HepG2 (cell line): Measurements from ENCODE around the gene SKI. TPM values are rescaled to one million over a fixed set of nuclear protein-coding genes. Genes with fewer than 3 reads are reported as not detected.

Source experiments
- ARHGAP35 ChIP-seq: sonication (generic); formaldehyde crosslinking; IDR thresholded peaks from 2 replicates; pipeline ENCODE4 v1.9.0; 2022; ENCODE audit warnings: mild to moderate bottlenecking, inconsistent platforms, moderate library complexity, missing genetic modification reagents, borderline replicate concordance
- CCAR2 ChIP-seq: fragments of 200-400 bp; formaldehyde crosslinking; optimal IDR thresholded peaks from 2 replicates; pipeline ENCODE3; 2018; ENCODE audit warnings: low read depth, mild to moderate bottlenecking, low read length, moderate library complexity
- HNRNPL ChIP-seq: fragments of 200-400 bp; formaldehyde crosslinking; IDR thresholded peaks from 2 replicates; pipeline ENCODE4 v1.6.1; 2017; ENCODE audit warnings: mild to moderate bottlenecking, low read depth, low read length
- HOXA5 ChIP-seq: sonication (generic); formaldehyde crosslinking; IDR thresholded peaks from 2 replicates; pipeline ENCODE4 v1.4.0; 2020; ENCODE audit warnings: missing genetic modification reagents
- NR2F6 ChIP-seq, 2 experiments: IDR thresholded peaks; 2 replicates each; pipeline ENCODE4 v1.6.1; 2016; ENCODE audit warnings: antibody characterized with exemption in 1 of 2, mild to moderate bottlenecking in 1 of 2
- RFX3 ChIP-seq: IDR thresholded peaks from 2 replicates; pipeline ENCODE4 v1.6.1; 2016; ENCODE audit warnings: missing biosample characterization, missing genetic modification reagents
- SP4 ChIP-seq: sonication (generic); formaldehyde crosslinking; IDR thresholded peaks from 2 replicates; pipeline ENCODE4 v1.8.1; 2023; ENCODE audit warnings: mild to moderate bottlenecking, missing genetic modification reagents
- U2AF2 ChIP-seq: fragments of 200-400 bp; formaldehyde crosslinking; IDR thresholded peaks from 2 replicates; pipeline ENCODE4 v1.6.1; 2017; ENCODE audit warnings: low read depth, mild to moderate bottlenecking, low read length
- ZFAT ChIP-seq: sonication (generic); formaldehyde crosslinking; conservative IDR thresholded peaks from 2 replicates; pipeline ENCODE4 v1.8.1; 2023; ENCODE audit warnings: missing genetic modification reagents, inconsistent platforms
- ZNF207 ChIP-seq: fragments of 450-650 bp; IDR thresholded peaks from 2 replicates; pipeline ENCODE4 v1.6.1; 2016; ENCODE audit warnings: antibody characterized with exemption, borderline replicate concordance
- ZNF350 ChIP-seq: sonication (generic); formaldehyde crosslinking; IDR thresholded peaks from 2 replicates; pipeline ENCODE4 v1.4.0; 2020; ENCODE audit warnings: mild to moderate bottlenecking, low read depth, missing genetic modification reagents, borderline replicate concordance
- ZNF564 ChIP-seq: sonication (generic); formaldehyde crosslinking; IDR thresholded peaks from 2 replicates; pipeline ENCODE4 v1.8.1; 2023; ENCODE audit warnings: mild to moderate bottlenecking, missing genetic modification reagents
- ZNF672 ChIP-seq: sonication (generic); formaldehyde crosslinking; IDR thresholded peaks from 2 replicates; pipeline ENCODE4 v1.8.1; 2022; ENCODE audit warnings: missing genetic modification reagents
- ZNF780A ChIP-seq: sonication (generic); formaldehyde crosslinking; IDR thresholded peaks from 2 replicates; pipeline ENCODE4 v1.8.0; 2022; ENCODE audit warnings: mild to moderate bottlenecking, missing genetic modification reagents, moderate library complexity
- ZNF781 ChIP-seq: sonication (generic); formaldehyde crosslinking; IDR thresholded peaks from 2 replicates; pipeline ENCODE4 v1.5.1; 2020; ENCODE audit warnings: borderline replicate concordance, mild to moderate bottlenecking, missing genetic modification reagents; ENCODE audit errors: not compliant biosample characterization
- ZNF788 ChIP-seq: sonication (generic); formaldehyde crosslinking; IDR thresholded peaks from 2 replicates; pipeline ENCODE4 v1.5.0; 2020; ENCODE audit warnings: mild to moderate bottlenecking, missing genetic modification reagents, borderline replicate concordance
- ZNF878 ChIP-seq: sonication (generic); formaldehyde crosslinking; IDR thresholded peaks from 2 replicates; pipeline ENCODE4 v1.8.1; 2023; ENCODE audit warnings: mild to moderate bottlenecking, missing genetic modification reagents, moderate library complexity
- ZSCAN31 ChIP-seq: sonication (generic); formaldehyde crosslinking; IDR thresholded peaks from 2 replicates; pipeline ENCODE4 v1.5.0; 2020; ENCODE audit warnings: low read depth, mild to moderate bottlenecking, missing genetic modification reagents
- polyA plus RNA-seq, 8 experiments: library from polyadenylated mRNA; depleted of rRNA in 3 of 8; stranded (reverse) in 7 of 8; unstranded in 1 of 8; fragments of >200 nt; fragmentation: Illumina TruSeq in 4 of 8; extraction: Trizol in 4 of 8; gene quantifications; 2 replicates each; pipeline versions ENCODE4 v1.2.1 to v1.2.3, GENCODE V29; 2011 to 2016; ENCODE audit warnings: low read depth in 4 of 8, missing spikeins in 1 of 8, mixed read lengths in 1 of 8; ENCODE audit not compliant: insufficient read depth in 1 of 8
- total RNA-seq, 5 experiments: library from RNA; depleted of rRNA; stranded (reverse); fragments of >200 nt; fragmentation: Illumina TruSeq; extraction: Trizol; gene quantifications; 2 replicates each; pipeline ENCODE4 v1.2.3, GENCODE V29; 2016; ENCODE audit warnings: low read depth in 1 of 5
- TF ChIP-seq, protein P1 (sequence below): sonication (generic); formaldehyde crosslinking; IDR thresholded peaks from 2 replicates; pipeline ENCODE4 v1.8.0; 2023; ENCODE audit warnings: mild to moderate bottlenecking, missing genetic modification reagents
- TF ChIP-seq, protein P2 (sequence below): sonication (generic); formaldehyde crosslinking; IDR thresholded peaks from 2 replicates; pipeline ENCODE4 v1.5.1; 2020; ENCODE audit warnings: mild to moderate bottlenecking, missing genetic modification reagents, moderate library complexity
- TF ChIP-seq, protein P3 (sequence below): IDR thresholded peaks from 2 replicates; pipeline ENCODE4 v1.6.1; 2016; ENCODE audit warnings: mild to moderate bottlenecking, missing biosample characterization, missing genetic modification reagents
- TF ChIP-seq, protein P4 (sequence below): sonication (generic); formaldehyde crosslinking; IDR thresholded peaks from 2 replicates; pipeline ENCODE4 v1.9.0; 2022; ENCODE audit warnings: missing genetic modification reagents, mild to moderate bottlenecking, borderline replicate concordance
- TF ChIP-seq, protein P5 (sequence below): sonication (generic); formaldehyde crosslinking; IDR thresholded peaks from 2 replicates; pipeline ENCODE4 v1.9.0; 2021; ENCODE audit warnings: missing genetic modification reagents, borderline replicate concordance

SKI gene
- total and polyA plus RNA-seq, 2 of the 13 experiments (the other 11 are each of a cell fraction or from before 2014, with no cell fraction given): 4.7 to 6.9 TPM

DNA sequence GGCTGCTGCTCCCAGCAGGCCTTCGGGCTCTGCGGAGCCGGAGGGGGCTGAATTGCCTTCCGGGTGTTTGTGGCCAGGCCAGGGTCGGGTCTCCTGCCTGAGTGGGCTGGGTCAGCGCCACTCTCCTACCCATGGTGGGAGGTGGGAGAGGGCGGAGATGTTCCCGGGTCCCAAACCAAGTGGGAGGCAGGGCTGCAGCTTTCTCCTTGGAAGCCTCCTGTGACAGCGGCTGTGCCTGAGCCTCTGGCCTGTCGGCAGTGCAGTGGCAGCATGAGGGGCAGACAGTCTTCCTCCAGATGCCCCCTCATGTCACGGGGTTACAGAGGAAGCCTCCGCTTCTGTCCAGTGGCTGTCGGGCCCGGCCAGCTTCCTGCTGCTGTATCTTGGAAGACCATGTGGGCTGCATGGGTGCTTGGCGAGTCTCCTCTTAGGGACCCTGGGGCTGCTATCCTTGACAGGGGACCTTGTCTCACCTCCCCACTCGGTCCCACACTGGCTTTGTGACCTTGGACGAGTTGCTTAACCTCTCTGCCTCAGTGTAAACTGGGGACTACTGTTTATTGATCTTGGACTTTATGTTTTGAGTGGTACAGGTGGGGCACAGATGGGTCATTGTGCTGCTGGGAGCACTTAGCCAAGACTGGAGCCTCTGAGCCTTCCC lies 4.3 kb downstream of the SKI start (continued):
- TF ChIP-seq RFX3 (no peak), ZNF781 (CRISPR knock-in tag) (no peak), NR2F6 (IDR thresholded peaks at IDR 0.05) (peak; percentile 82), NR2F6 (CRISPR knock-in tag; IDR thresholded peaks at IDR 0.05) (peak; percentile 92), CCAR2 (no peak), ZNF350 (CRISPR knock-in tag) (no peak), ZNF564 (CRISPR knock-in tag) (no peak), ZNF878 (no peak), ZNF780A (CRISPR knock-in tag) (no peak), ZNF788 (CRISPR knock-in tag) (peak; percentile 77; the same call in 1 of the 2 replicates), ZSCAN31 (CRISPR knock-in tag) (peak; percentile 34; the same call in 1 of the 2 replicates), HOXA5 (CRISPR knock-in tag) (no peak), ZFAT (CRISPR knock-in tag) (no peak), HNRNPL (no peak), ARHGAP35 (CRISPR knock-in tag) (no peak), U2AF2 (no peak), ZNF672 (no peak), ZNF207 (no peak), SP4 (CRISPR knock-in tag) (peak; percentile 43; the same call in 1 of the 2 replicates)
- TF ChIP-seq, protein P1, sequence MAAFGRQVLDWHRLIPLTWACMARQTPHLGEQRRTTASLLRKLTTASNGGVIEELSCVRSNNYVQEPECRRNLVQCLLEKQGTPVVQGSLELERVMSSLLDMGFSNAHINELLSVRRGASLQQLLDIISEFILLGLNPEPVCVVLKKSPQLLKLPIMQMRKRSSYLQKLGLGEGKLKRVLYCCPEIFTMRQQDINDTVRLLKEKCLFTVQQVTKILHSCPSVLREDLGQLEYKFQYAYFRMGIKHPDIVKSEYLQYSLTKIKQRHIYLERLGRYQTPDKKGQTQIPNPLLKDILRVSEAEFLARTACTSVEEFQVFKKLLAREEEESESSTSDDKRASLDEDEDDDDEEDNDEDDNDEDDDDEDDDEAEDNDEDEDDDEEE (CRISPR knock-in tag): no peak
- TF ChIP-seq, protein P2, sequence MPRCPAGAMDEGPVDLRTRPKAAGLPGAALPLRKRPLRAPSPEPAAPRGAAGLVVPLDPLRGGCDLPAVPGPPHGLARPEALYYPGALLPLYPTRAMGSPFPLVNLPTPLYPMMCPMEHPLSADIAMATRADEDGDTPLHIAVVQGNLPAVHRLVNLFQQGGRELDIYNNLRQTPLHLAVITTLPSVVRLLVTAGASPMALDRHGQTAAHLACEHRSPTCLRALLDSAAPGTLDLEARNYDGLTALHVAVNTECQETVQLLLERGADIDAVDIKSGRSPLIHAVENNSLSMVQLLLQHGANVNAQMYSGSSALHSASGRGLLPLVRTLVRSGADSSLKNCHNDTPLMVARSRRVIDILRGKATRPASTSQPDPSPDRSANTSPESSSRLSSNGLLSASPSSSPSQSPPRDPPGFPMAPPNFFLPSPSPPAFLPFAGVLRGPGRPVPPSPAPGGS (CRISPR knock-in tag): no peak; the same call in 1 of the 2 replicates
- TF ChIP-seq, protein P3, sequence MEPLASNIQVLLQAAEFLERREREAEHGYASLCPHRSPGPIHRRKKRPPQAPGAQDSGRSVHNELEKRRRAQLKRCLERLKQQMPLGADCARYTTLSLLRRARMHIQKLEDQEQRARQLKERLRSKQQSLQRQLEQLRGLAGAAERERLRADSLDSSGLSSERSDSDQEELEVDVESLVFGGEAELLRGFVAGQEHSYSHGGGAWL (CRISPR knock-in tag): no peak
- TF ChIP-seq, protein P4, sequence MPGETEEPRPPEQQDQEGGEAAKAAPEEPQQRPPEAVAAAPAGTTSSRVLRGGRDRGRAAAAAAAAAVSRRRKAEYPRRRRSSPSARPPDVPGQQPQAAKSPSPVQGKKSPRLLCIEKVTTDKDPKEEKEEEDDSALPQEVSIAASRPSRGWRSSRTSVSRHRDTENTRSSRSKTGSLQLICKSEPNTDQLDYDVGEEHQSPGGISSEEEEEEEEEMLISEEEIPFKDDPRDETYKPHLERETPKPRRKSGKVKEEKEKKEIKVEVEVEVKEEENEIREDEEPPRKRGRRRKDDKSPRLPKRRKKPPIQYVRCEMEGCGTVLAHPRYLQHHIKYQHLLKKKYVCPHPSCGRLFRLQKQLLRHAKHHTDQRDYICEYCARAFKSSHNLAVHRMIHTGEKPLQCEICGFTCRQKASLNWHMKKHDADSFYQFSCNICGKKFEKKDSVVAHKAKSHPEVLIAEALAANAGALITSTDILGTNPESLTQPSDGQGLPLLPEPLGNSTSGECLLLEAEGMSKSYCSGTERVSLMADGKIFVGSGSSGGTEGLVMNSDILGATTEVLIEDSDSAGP (CRISPR knock-in tag): peak; percentile 40; the same call in 1 of the 2 replicates
- TF ChIP-seq, protein P5, sequence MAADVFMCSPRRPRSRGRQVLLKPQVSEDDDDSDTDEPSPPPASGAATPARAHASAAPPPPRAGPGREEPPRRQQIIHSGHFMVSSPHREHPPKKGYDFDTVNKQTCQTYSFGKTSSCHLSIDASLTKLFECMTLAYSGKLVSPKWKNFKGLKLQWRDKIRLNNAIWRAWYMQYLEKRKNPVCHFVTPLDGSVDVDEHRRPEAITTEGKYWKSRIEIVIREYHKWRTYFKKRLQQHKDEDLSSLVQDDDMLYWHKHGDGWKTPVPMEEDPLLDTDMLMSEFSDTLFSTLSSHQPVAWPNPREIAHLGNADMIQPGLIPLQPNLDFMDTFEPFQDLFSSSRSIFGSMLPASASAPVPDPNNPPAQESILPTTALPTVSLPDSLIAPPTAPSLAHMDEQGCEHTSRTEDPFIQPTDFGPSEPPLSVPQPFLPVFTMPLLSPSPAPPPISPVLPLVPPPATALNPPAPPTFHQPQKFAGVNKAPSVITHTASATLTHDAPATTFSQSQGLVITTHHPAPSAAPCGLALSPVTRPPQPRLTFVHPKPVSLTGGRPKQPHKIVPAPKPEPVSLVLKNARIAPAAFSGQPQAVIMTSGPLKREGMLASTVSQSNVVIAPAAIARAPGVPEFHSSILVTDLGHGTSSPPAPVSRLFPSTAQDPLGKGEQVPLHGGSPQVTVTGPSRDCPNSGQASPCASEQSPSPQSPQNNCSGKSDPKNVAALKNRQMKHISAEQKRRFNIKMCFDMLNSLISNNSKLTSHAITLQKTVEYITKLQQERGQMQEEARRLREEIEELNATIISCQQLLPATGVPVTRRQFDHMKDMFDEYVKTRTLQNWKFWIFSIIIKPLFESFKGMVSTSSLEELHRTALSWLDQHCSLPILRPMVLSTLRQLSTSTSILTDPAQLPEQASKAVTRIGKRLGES (CRISPR knock-in tag): no peak
